Neural cell (in vitro differentiated cells): ENCODE measurements around the gene SMPDL3A. TPM values are rescaled to one million over a fixed set of nuclear protein-coding genes. Genes with fewer than 3 reads are reported as not detected.

Source experiments
- H2AFZ ChIP-seq: fragments of 200-600, 300-800 bp; sonication (generic), shearing (Covaris generic); 2 replicates; pipeline ENCODE4 v1.6.0; 2014; ENCODE audit warnings: low read depth, mild to moderate bottlenecking, antibody characterized with exemption, low read length, moderate library complexity
- H3F3A ChIP-seq: fragments of 200-600 bp; shearing (Covaris generic); 2 replicates; pipeline ENCODE4 v1.6.1; 2016; ENCODE audit warnings: mild to moderate bottlenecking, moderate library complexity, mixed read lengths, antibody characterized with exemption, low read length; ENCODE audit not compliant: insufficient read depth, poor library complexity, severe bottlenecking
- H3K27ac ChIP-seq: fragments of 200-600, 300-800 bp; sonication (generic), shearing (Covaris generic); 2 replicates; pipeline ENCODE4 v1.5.1; 2014; ENCODE audit warnings: mild to moderate bottlenecking, low read length, moderate library complexity
- H3K27me3 ChIP-seq: fragments of 300-800, 200-600 bp; sonication (generic), shearing (Covaris generic); 2 replicates; pipeline ENCODE4 v1.6.0; 2014; ENCODE audit warnings: mild to moderate bottlenecking, low read depth, low read length, moderate library complexity; ENCODE audit not compliant: insufficient read depth
- H3K36me3 ChIP-seq: fragments of 300-800, 200-600 bp; sonication (generic), shearing (Covaris generic); 2 replicates; pipeline ENCODE4 v1.5.1; 2014; ENCODE audit warnings: mild to moderate bottlenecking, antibody characterized with exemption, low read length, moderate library complexity; ENCODE audit not compliant: insufficient read depth
- H3K4me2 ChIP-seq: fragments of 300-800, 200-600 bp; sonication (generic), shearing (Covaris generic); 2 replicates; pipeline ENCODE4 v1.6.0; 2014; ENCODE audit warnings: mild to moderate bottlenecking, low read length
- H3K4me3 ChIP-seq: fragments of 300-800, 200-600 bp; sonication (generic), shearing (Covaris generic); 2 replicates; pipeline ENCODE4 v1.5.1; 2014; ENCODE audit warnings: mild to moderate bottlenecking, low read length, moderate library complexity
- H3K79me2 ChIP-seq: fragments of 200-600 bp; shearing (Covaris generic); replicated peaks from 2 replicates; pipeline ENCODE4 v1.6.0; 2014; ENCODE audit warnings: mild to moderate bottlenecking, low read length, moderate library complexity; ENCODE audit not compliant: insufficient read depth
- H3K9ac ChIP-seq: fragments of 300-800, 200-600 bp; sonication (generic), shearing (Covaris generic); 2 replicates; pipeline ENCODE4 v1.6.1; 2016; ENCODE audit warnings: mild to moderate bottlenecking, low read length, mixed read lengths
- H3K9me2 ChIP-seq: fragments of 200-600 bp; shearing (Covaris generic); 2 replicates; pipeline ENCODE4 v1.6.1; 2016; ENCODE audit warnings: mild to moderate bottlenecking, low read length, mixed read lengths; ENCODE audit not compliant: insufficient read depth
- H3K9me3 ChIP-seq: fragments of 200-600, 300-800 bp; sonication (generic), shearing (Covaris generic); 2 replicates; pipeline ENCODE4 v1.6.1; 2016; ENCODE audit warnings: mild to moderate bottlenecking, mixed run types, low read length, moderate library complexity, mixed read lengths
- H4K20me1 ChIP-seq: fragments of 200-600 bp; shearing (Covaris generic); 2 replicates; pipeline ENCODE4 v1.6.1; 2016; ENCODE audit warnings: mild to moderate bottlenecking, mixed run types; ENCODE audit not compliant: insufficient read depth
- CTCF ChIP-seq: fragments of 450-650 bp; IDR thresholded peaks from 2 replicates; pipeline ENCODE4 v1.5.1; 2014; ENCODE audit warnings: antibody characterized with exemption, mild to moderate bottlenecking, moderate library complexity; ENCODE audit not compliant: poor library complexity, severe bottlenecking
- EP300 ChIP-seq: fragments of 450-650 bp; conservative IDR thresholded peaks from 2 replicates; pipeline ENCODE4 v1.6.1; 2014; ENCODE audit warnings: antibody characterized with exemption, mild to moderate bottlenecking, moderate library complexity; ENCODE audit not compliant: poor library complexity, severe bottlenecking
- EZH2 ChIP-seq: fragments of 200-600, 300-800 bp; shearing (Covaris generic), sonication (generic); IDR thresholded peaks from 2 replicates; pipeline ENCODE4 v1.6.1; 2014; ENCODE audit warnings: antibody characterized with exemption, low read length, borderline replicate concordance, mild to moderate bottlenecking; ENCODE audit not compliant: insufficient read depth, poor library complexity, severe bottlenecking
- MXI1 ChIP-seq: fragments of 450-650 bp; conservative IDR thresholded peaks from 2 replicates; pipeline ENCODE4 v1.6.1; 2014; ENCODE audit warnings: antibody characterized with exemption, mild to moderate bottlenecking; ENCODE audit not compliant: poor library complexity, severe bottlenecking
- POLR2AphosphoS5 ChIP-seq: IDR thresholded peaks from 2 replicates; pipeline ENCODE4 v1.6.1; 2012
- RAD21 ChIP-seq: fragments of 450-650 bp; conservative IDR thresholded peaks from 2 replicates; pipeline ENCODE4 v1.6.1; 2014; ENCODE audit warnings: antibody characterized with exemption, mild to moderate bottlenecking, moderate library complexity
- SMC3 ChIP-seq: fragments of 450-650 bp; conservative IDR thresholded peaks from 2 replicates; pipeline ENCODE4 v1.6.1; 2014; ENCODE audit warnings: antibody characterized with exemption, mild to moderate bottlenecking, moderate library complexity; ENCODE audit not compliant: poor library complexity
- TAF1 ChIP-seq: IDR thresholded peaks from 2 replicates; pipeline ENCODE4 v1.6.1; 2012; ENCODE audit warnings: low read depth
- polyA plus RNA-seq: library from polyadenylated mRNA; depleted of rRNA; stranded (reverse); fragments of >200 nt; gene quantifications from 2 replicates; pipeline ENCODE4 v1.2.3, GENCODE V29; 2014
- TF ChIP-seq, protein P1 (sequence below): IDR thresholded peaks from 2 replicates; pipeline ENCODE4 v1.6.1; 2012; ENCODE audit warnings: borderline replicate concordance

Gene SMPDL3A
- polyA plus RNA-seq, 1 donor from 2014 or later, result 8.2 TPM

DNA sequence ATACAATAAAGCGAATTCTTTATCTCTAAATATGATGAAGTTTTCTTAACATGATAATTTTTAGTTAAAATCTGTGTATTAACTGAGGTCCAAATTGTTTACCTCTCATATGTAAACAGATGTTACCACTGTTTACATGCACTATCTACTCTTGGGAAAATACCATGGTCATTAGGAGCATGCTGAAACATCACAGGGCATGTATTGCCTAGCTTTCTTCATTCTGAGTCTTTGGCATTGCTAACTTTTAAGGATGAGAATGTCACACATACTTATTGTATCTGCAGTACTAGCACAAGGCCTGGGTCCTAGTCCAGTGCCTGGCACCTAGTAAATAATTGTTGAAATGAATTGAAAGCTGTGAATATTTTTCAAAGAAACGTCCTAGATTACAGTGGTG, 20.6 kb downstream of the SMPDL3A start:
- H3K9ac ChIP-seq, result no peak overlapping the region
- H3K79me2 ChIP-seq, result no peaks in the 10 kb centered on the region
- no peak overlapping the region for H3K4me2 ChIP-seq
- H3K27ac ChIP-seq, result no peak overlapping the region
- TF ChIP-seq EZH2 (no peak), RAD21 (no peak), EP300 (no peak), POLR2AphosphoS5 (no peak), TAF1 (no peak), SMC3 (no peak)
- TF ChIP-seq, protein P1, sequence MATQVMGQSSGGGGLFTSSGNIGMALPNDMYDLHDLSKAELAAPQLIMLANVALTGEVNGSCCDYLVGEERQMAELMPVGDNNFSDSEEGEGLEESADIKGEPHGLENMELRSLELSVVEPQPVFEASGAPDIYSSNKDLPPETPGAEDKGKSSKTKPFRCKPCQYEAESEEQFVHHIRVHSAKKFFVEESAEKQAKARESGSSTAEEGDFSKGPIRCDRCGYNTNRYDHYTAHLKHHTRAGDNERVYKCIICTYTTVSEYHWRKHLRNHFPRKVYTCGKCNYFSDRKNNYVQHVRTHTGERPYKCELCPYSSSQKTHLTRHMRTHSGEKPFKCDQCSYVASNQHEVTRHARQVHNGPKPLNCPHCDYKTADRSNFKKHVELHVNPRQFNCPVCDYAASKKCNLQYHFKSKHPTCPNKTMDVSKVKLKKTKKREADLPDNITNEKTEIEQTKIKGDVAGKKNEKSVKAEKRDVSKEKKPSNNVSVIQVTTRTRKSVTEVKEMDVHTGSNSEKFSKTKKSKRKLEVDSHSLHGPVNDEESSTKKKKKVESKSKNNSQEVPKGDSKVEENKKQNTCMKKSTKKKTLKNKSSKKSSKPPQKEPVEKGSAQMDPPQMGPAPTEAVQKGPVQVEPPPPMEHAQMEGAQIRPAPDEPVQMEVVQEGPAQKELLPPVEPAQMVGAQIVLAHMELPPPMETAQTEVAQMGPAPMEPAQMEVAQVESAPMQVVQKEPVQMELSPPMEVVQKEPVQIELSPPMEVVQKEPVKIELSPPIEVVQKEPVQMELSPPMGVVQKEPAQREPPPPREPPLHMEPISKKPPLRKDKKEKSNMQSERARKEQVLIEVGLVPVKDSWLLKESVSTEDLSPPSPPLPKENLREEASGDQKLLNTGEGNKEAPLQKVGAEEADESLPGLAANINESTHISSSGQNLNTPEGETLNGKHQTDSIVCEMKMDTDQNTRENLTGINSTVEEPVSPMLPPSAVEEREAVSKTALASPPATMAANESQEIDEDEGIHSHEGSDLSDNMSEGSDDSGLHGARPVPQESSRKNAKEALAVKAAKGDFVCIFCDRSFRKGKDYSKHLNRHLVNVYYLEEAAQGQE, result no peak
- no peaks in the 10 kb centered on the region for H3F3A ChIP-seq
- no peak overlapping the region for H3K4me3 ChIP-seq
- no peaks in the 10 kb centered on the region for H3K9me2 ChIP-seq
- H3K27me3 ChIP-seq, result no peaks in the 10 kb centered on the region
- no peak overlapping the region for H2AFZ ChIP-seq
- H4K20me1 ChIP-seq, result no peaks in the 10 kb centered on the region
- H3K9me3 ChIP-seq, result no peaks in the 10 kb centered on the region
- H3K36me3 ChIP-seq, result no peaks in the 10 kb centered on the region

- H3K4me2 ChIP-seq, result no peak overlapping the region
- no peaks in the 10 kb centered on the region for H4K20me1 ChIP-seq
- H3K36me3 ChIP-seq, result no peaks in the 10 kb centered on the region
- H3K9me2 ChIP-seq, result no peaks in the 10 kb centered on the region
- no peak overlapping the region for H3K9ac ChIP-seq
- H3K4me3 ChIP-seq, result no peak overlapping the region
- H3K27ac ChIP-seq, result no peak overlapping the region
- H2AFZ ChIP-seq, result no peak overlapping the region
- H3K9me3 ChIP-seq, result no peaks in the 10 kb centered on the region
- TF ChIP-seq TAF1 (no peak), EZH2 (no peak), MXI1 (no peak), EP300 (no peak)
- H3K79me2 ChIP-seq, result no peaks in the 10 kb centered on the region
- no peaks in the 10 kb centered on the region for H3K27me3 ChIP-seq
- no peaks in the 10 kb centered on the region for H3F3A ChIP-seq
Measured at GRCh38 chr6:122810189-122810588, 21.1 kb downstream of the SMPDL3A start.

DNA sequence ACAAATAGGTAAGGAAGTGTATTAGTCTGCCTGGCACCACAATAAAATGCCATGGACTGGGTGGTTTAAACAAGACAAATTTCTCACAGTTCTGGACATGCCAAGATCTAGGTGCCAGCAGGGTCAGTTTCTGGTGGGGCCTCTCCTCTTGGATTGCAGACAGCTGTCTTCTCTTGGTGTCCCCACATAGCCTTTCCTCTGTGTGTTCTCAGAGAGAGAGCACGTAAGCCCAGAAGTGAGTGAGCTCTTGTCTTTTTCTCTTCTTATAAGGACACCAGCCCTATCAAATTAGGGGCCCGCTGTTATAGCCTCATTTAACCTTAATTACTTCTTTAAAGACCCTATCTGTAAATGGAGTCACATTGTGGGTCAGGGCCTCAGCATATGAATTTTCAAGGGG, 28.3 kb downstream of the SMPDL3A start:
- no peaks in the 10 kb centered on the region for H3K27me3 ChIP-seq
- no peak overlapping the region for H3K4me2 ChIP-seq
- no peaks in the 10 kb centered on the region for H3K9me2 ChIP-seq
- H3K36me3 ChIP-seq, result no peaks in the 10 kb centered on the region
- no peaks in the 10 kb centered on the region for H4K20me1 ChIP-seq
- H3K9ac ChIP-seq, result no peak overlapping the region
- no peak overlapping the region for H3K4me3 ChIP-seq
- no peaks in the 10 kb centered on the region for H3K9me3 ChIP-seq
- TF ChIP-seq CTCF (no peak), EP300 (no peak), SMC3 (no peak), EZH2 (no peak), POLR2AphosphoS5 (no peak), RAD21 (no peak)
- TF ChIP-seq, protein P1, result no peak
- H3F3A ChIP-seq, result no peaks in the 10 kb centered on the region
- no peak overlapping the region for H3K27ac ChIP-seq
- no peak overlapping the region for H2AFZ ChIP-seq
- H3K79me2 ChIP-seq, result no peaks in the 10 kb centered on the region
